Measurements from ENCODE around the gene KLC1. TPM values are rescaled to one million over a fixed set of nuclear protein-coding genes. Genes with fewer than 3 reads are reported as not detected.

Gene KLC1
- total RNA-seq, 5 donors from 2014 or later (not counting 1 experiment from before 2014, with no cell fraction given), result 177 to 241 (median 219) TPM

DNA sequence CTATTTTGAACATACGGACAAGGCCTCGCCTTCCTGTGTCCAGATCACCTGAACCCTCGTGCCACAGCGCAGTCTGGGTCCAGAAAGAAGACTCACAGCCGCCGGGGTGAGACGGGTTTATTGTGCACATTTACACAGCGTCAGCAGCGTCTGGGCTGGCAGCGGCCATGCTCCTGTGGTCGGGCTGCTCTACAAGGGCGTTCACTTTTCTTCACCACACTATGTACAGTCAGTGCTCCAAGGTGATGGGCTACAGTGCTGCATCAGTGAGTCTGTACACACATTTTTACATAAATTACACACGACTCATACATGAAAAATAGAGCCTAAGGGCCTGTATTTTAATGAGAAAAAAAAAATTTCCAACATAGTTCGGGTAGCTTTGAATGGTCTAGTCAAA is 104.6 kb downstream of the KLC1 start:
- Histone ChIP-seq H3K4me3 (ENCODE audit: control insufficient read depth in 1 of 2, extremely low read depth in 1 of 2, low read length in 1 of 2) (no peak overlapping the region), H3K36me3 (ENCODE audit: control insufficient read depth in 2 of 2, extremely low read depth in 1 of 2, insufficient read depth in 1 of 2, low read length in 1 of 2) (peaks cover 17 to 37% of the 10 kb centered on the region in 2 donors), H3K9me3 (no peaks in the 10 kb centered on the region), H3K4me1 (ENCODE audit: control insufficient read depth in 1 of 2, extremely low read depth in 1 of 2, insufficient read depth in 2 of 2, low read length in 2 of 2) (no peaks in the 10 kb centered on the region), H3K27me3 (replicated peaks in 1 of 2; ENCODE audit: control insufficient read depth in 2 of 2, extremely low read depth in 1 of 2, insufficient read depth in 2 of 2, low read length in 1 of 2) (no peaks in the 10 kb centered on the region), H3K27ac (ENCODE audit: low read length) (no peak overlapping the region)
- CTCF ChIA-PET, result interaction anchor here in 1 of 2 donors (0.6 kb wide), 1 partner anchor 1176 kb away, joined by 3 read pairs; no protein-coding TSS in a partner anchor
- Mint-ChIP-seq H3K27ac (no peak overlapping the region), H3K27me3 (no peaks in the 10 kb centered on the region), H3K4me3 (no peak overlapping the region), H3K36me3 (peaks cover 33% of the 10 kb centered on the region), H3K4me1 (no peaks in the 10 kb centered on the region), H3K9me3 (no peaks in the 10 kb centered on the region)
- 97% methylated on average over 10 of the region's 14 CpGs for WGBS (ENCODE audit: insufficient coverage)
- no peak for ATAC-seq (replicated peaks in 1 of 4)
- no peak for DNase-seq
- POLR2A ChIA-PET, result no interaction called here

DNA sequence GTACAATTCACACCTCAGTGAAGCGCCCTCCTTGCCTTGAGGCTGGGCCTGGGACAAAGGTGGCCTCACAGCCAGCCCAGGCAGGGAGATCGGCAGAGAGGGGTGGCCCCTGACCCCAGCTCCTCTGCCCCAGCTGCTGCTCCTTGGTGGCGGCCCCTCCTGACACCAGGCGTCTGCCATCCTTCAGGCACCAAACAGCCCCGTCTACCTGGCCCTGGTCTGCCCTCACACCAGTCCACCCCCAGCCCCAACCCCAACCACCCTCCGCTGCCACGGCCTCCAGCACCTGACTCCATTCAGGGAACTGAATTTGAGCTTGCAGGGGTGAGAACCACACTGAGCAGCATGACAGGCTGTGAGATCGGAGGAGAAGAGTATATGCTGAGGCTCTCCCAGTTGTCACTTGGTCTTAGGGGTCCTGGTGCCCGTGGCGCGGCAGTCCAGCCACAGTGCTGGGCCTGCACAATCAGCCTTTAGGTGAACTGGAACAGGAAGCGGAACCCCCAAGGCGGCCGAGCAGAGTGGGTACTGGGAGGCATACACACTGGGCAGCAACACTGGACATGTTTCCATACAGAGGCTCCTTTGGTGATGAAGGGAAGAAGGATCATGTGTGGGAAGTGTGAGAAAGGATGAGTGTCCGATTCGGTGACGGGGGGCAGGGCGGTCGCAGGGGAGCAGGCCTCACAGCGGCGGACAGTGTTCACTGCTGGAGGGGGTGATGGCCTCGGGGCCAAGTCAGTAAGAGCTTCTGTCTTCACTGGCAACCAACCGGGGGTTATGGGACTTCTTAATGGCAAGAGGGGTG is 105.3 kb downstream of the KLC1 start:
- Histone ChIP-seq H3K4me3 (ENCODE audit: control insufficient read depth in 1 of 2, extremely low read depth in 1 of 2, low read length in 1 of 2) (no peak overlapping the region), H3K9me3 (no peaks in the 10 kb centered on the region), H3K36me3 (ENCODE audit: control insufficient read depth in 2 of 2, extremely low read depth in 1 of 2, insufficient read depth in 1 of 2, low read length in 1 of 2) (peaks cover 15 to 34% of the 10 kb centered on the region in 2 donors), H3K4me1 (ENCODE audit: control insufficient read depth in 1 of 2, extremely low read depth in 1 of 2, insufficient read depth in 2 of 2, low read length in 2 of 2) (no peaks in the 10 kb centered on the region), H3K27me3 (replicated peaks in 1 of 2; ENCODE audit: control insufficient read depth in 2 of 2, extremely low read depth in 1 of 2, insufficient read depth in 2 of 2, low read length in 1 of 2) (no peaks in the 10 kb centered on the region), H3K27ac (ENCODE audit: low read length) (no peak overlapping the region)
- DNase-seq (no peak), ATAC-seq (replicated peaks in 1 of 4) (no peak)
- POLR2A ChIA-PET, result no interaction called here
- no peaks in the 10 kb centered on the region for H3K9me3 Mint-ChIP-seq
- H3K36me3 Mint-ChIP-seq, result peaks cover 29% of the 10 kb centered on the region
- no peaks in the 10 kb centered on the region for H3K27me3 Mint-ChIP-seq
- 96% methylated on average over 10 of the region's 23 CpGs for WGBS (ENCODE audit: insufficient coverage)
- no peak overlapping the region for H3K4me3 Mint-ChIP-seq
- H3K4me1 Mint-ChIP-seq, result no peaks in the 10 kb centered on the region
- CTCF ChIA-PET, result interaction anchor here in 1 of 2 donors (0.6 kb wide), 1 partner anchor 1175 kb away, joined by 3 read pairs; no protein-coding TSS in a partner anchor
- no peak overlapping the region for H3K27ac Mint-ChIP-seq

DNA sequence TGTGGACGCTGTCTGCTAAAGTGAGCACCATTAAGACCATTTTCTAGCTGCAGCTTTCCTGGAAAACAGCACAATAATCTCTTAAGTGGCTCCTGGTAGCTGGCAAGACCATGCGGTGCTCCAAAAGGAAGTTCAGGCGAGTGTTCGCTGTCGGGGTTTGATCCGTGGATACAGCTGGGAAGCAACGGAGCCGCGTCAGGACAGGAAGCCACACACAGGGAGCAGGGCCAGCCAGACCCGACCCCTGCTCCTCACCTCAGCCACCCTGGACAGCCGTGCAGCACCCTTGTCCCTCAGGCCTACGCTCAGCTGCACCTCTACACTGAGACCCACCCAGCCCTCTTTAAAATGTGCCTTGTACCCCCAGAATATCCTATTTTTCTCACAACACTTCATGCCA is 106.0 kb downstream of the KLC1 start:
- H3K4me1 Mint-ChIP-seq, result no peaks in the 10 kb centered on the region
- peaks cover 27% of the 10 kb centered on the region for H3K36me3 Mint-ChIP-seq
- H3K4me1 ChIP-seq (ENCODE audit: control insufficient read depth in 1 of 2, extremely low read depth in 1 of 2, insufficient read depth in 2 of 2, low read length in 2 of 2), result no peaks in the 10 kb centered on the region
- H3K9me3 ChIP-seq, result no peaks in the 10 kb centered on the region
- no peaks in the 10 kb centered on the region for H3K27me3 Mint-ChIP-seq
- H3K27ac ChIP-seq (ENCODE audit: low read length), result no peak overlapping the region
- ChIA-PET POLR2A (no interaction called here), CTCF (no interaction called here)
- no peak overlapping the region for H3K27ac Mint-ChIP-seq
- H3K4me3 Mint-ChIP-seq, result no peak overlapping the region
- no peaks in the 10 kb centered on the region for H3K27me3 ChIP-seq (replicated peaks in 1 of 2; ENCODE audit: control insufficient read depth in 2 of 2, extremely low read depth in 1 of 2, insufficient read depth in 2 of 2, low read length in 1 of 2)
- no peaks in the 10 kb centered on the region for H3K9me3 Mint-ChIP-seq
- H3K4me3 ChIP-seq (ENCODE audit: control insufficient read depth in 1 of 2, extremely low read depth in 1 of 2, low read length in 1 of 2), result no peak overlapping the region
- no peak for DNase-seq
- ATAC-seq (replicated peaks in 1 of 4), result no peak
- 94% methylated on average over 12 of the region's 12 CpGs for WGBS (ENCODE audit: insufficient coverage)
- peaks cover 12 to 39% of the 10 kb centered on the region in 2 donors for H3K36me3 ChIP-seq (ENCODE audit: control insufficient read depth in 2 of 2, extremely low read depth in 1 of 2, insufficient read depth in 1 of 2, low read length in 1 of 2)

DNA sequence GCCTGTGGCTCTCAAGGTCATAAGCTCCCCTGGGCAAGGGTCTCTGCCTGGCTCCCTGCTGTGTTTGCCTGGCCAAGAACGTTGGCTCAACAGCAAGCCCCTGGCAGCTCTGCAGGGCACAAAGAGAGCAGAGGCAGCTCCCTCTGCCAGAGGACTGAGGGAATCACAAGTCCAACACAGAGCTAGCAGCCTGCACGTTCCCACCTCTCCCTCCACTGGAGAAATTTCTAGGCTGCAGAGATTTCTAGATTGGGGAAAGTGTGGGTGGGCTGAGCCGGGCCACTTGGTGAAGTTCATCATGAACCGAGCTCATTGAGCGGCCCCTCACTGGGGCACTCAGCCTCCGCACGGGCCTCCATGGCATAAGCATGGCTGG is 106.4 kb downstream of the KLC1 start:
- H3K27ac Mint-ChIP-seq, result no peak overlapping the region
- Histone ChIP-seq H3K27me3 (replicated peaks in 1 of 2; ENCODE audit: control insufficient read depth in 2 of 2, extremely low read depth in 1 of 2, insufficient read depth in 2 of 2, low read length in 1 of 2) (no peaks in the 10 kb centered on the region), H3K4me3 (ENCODE audit: control insufficient read depth in 1 of 2, extremely low read depth in 1 of 2, low read length in 1 of 2) (no peak overlapping the region), H3K9me3 (no peaks in the 10 kb centered on the region), H3K36me3 (ENCODE audit: control insufficient read depth in 2 of 2, extremely low read depth in 1 of 2, insufficient read depth in 1 of 2, low read length in 1 of 2) (peaks cover 12 to 43% of the 10 kb centered on the region in 2 donors), H3K27ac (ENCODE audit: low read length) (no peak overlapping the region), H3K4me1 (ENCODE audit: control insufficient read depth in 1 of 2, extremely low read depth in 1 of 2, insufficient read depth in 2 of 2, low read length in 2 of 2) (no peaks in the 10 kb centered on the region)
- H3K27me3 Mint-ChIP-seq, result no peaks in the 10 kb centered on the region
- WGBS (ENCODE audit: insufficient coverage), result 63% methylated on average over 1 of the region's 7 CpGs
- DNase-seq, result no peak
- H3K4me1 Mint-ChIP-seq, result no peaks in the 10 kb centered on the region
- ChIA-PET POLR2A (no interaction called here), CTCF (no interaction called here)
- H3K36me3 Mint-ChIP-seq, result peaks cover 29% of the 10 kb centered on the region
- H3K9me3 Mint-ChIP-seq, result no peaks in the 10 kb centered on the region
- no peak for ATAC-seq (replicated peaks in 1 of 4)
- H3K4me3 Mint-ChIP-seq, result no peak overlapping the region

DNA sequence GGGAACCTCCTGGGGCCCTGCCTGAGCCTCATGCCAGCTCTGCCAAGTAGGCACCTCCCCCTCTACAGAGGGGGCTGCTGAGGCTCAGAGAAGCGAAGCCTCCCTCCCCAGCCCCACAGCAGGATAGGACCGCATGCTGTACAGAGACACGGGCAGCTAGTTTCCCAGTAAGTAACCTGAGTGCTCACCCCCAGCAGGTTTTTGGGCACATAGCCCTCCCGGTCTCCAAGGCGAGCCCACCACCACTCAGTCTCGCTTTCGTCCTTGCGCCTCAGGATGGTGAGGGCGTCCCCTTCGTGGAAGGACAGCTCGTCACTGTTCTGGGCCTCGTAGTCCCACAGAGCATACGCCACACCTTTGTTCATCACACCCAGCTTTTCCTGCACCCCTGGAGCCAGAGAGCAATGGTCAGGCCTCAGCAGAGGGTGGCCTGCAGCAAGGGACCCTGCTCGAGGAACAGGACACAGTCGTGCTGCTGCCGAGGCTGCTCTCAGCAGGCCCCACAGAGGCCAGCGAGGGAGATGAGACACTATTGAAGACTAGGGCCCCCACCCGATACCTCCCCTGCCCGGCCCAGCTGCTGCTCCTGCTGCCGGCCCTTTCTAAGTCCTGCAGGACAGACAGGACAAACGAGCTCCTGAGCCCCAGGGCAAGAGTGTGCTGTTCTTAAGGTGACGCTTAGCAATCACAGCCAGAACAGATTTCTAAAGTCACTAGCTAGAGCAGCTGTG is 107.0 kb downstream of the KLC1 start:
- 91% methylated on average over 22 of the region's 22 CpGs for WGBS (ENCODE audit: insufficient coverage)
- peaks cover 12 to 48% of the 10 kb centered on the region in 2 donors for H3K36me3 ChIP-seq (ENCODE audit: control insufficient read depth in 2 of 2, extremely low read depth in 1 of 2, insufficient read depth in 1 of 2, low read length in 1 of 2)
- no peaks in the 10 kb centered on the region for H3K4me1 Mint-ChIP-seq

DNA sequence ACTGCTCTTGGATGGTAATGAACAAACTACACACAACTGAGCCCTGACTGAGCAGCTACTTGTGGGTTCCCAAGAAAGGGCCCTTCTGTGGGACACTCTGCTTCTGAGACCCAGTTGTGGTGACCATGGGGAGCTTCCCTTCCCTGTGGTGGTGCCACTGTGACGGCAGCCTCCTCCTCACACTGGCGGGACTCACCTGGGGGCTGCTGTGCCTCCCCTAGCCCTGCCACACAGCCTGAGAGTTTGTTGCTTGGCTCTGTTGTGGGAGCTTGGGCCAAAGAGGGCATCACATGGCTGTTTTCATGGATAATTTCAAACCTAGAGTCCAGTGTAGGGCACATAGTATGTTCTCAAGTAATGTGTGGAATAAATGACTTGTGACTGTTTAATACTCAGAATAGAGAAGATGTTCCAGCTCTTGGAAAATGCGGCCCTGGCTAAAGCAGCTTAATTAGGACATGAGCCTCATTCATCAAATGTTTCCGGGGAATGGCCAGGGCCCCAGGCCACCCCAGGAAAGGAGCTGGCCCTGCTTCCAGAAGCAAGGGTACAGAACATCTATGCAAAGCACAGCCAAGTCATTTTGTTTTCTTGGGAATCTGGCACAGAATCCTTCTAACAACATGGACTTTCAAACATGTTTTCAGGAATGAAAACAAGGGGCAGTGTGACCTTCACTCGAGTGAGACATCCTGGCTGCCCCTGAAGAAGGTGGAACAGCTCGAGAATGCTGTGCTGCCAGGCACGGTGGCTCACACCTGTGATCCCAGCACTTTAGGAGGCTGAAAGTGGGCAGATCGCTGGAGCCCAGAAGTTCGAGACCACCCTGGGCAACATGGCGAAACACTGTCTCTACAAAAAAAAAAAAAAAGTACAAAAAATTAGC is 107.8 kb downstream of the KLC1 start:
- Mint-ChIP-seq H3K9me3 (no peaks in the 10 kb centered on the region), H3K27me3 (no peaks in the 10 kb centered on the region), H3K36me3 (peaks cover 35% of the 10 kb centered on the region), H3K4me3 (no peak overlapping the region), H3K27ac (no peak overlapping the region), H3K4me1 (no peaks in the 10 kb centered on the region)
- POLR2A ChIA-PET, result interaction anchor here in 1 of 2 donors (0.6 kb wide), 1 partner anchor 83 kb away, joined by 4 read pairs; no protein-coding TSS in a partner anchor
- no peak for DNase-seq
- Histone ChIP-seq H3K4me3 (ENCODE audit: control insufficient read depth in 1 of 2, extremely low read depth in 1 of 2, low read length in 1 of 2) (no peak overlapping the region), H3K27me3 (replicated peaks in 1 of 2; ENCODE audit: control insufficient read depth in 2 of 2, extremely low read depth in 1 of 2, insufficient read depth in 2 of 2, low read length in 1 of 2) (no peaks in the 10 kb centered on the region), H3K27ac (ENCODE audit: low read length) (no peak overlapping the region), H3K4me1 (ENCODE audit: control insufficient read depth in 1 of 2, extremely low read depth in 1 of 2, insufficient read depth in 2 of 2, low read length in 2 of 2) (no peaks in the 10 kb centered on the region), H3K9me3 (no peaks in the 10 kb centered on the region), H3K36me3 (ENCODE audit: control insufficient read depth in 2 of 2, extremely low read depth in 1 of 2, insufficient read depth in 1 of 2, low read length in 1 of 2) (peaks cover 17 to 50% of the 10 kb centered on the region in 2 donors)
- ATAC-seq (replicated peaks in 1 of 4), result no peak
- CTCF ChIA-PET, result interaction anchor here in 1 of 2 donors (0.7 kb wide), 1 partner anchor 15 kb away, joined by 3 read pairs; no protein-coding TSS in a partner anchor
- 82% methylated on average over 6 of the region's 10 CpGs for WGBS (ENCODE audit: insufficient coverage)

More for the DNA sequence above, 107.0 kb downstream of the KLC1 start:
- no peaks in the 10 kb centered on the region for H3K9me3 ChIP-seq
- no peaks in the 10 kb centered on the region for H3K27me3 Mint-ChIP-seq
- H3K4me1 ChIP-seq (ENCODE audit: control insufficient read depth in 1 of 2, extremely low read depth in 1 of 2, insufficient read depth in 2 of 2, low read length in 2 of 2), result no peaks in the 10 kb centered on the region
- H3K27ac Mint-ChIP-seq, result no peak overlapping the region
- no peaks in the 10 kb centered on the region for H3K27me3 ChIP-seq (replicated peaks in 1 of 2; ENCODE audit: control insufficient read depth in 2 of 2, extremely low read depth in 1 of 2, insufficient read depth in 2 of 2, low read length in 1 of 2)
- H3K9me3 Mint-ChIP-seq, result no peaks in the 10 kb centered on the region
- ChIA-PET POLR2A (interaction anchor here in 1 of 2 donors (0.6 kb wide), 1 partner anchor 84 kb away, joined by 4 read pairs; no protein-coding TSS in a partner anchor), CTCF (no interaction called here)
- H3K4me3 Mint-ChIP-seq, result no peak overlapping the region
- no peak overlapping the region for H3K27ac ChIP-seq (ENCODE audit: low read length)
- DNase-seq (no peak), ATAC-seq (replicated peaks in 1 of 4) (no peak)
- no peak overlapping the region for H3K4me3 ChIP-seq (ENCODE audit: control insufficient read depth in 1 of 2, extremely low read depth in 1 of 2, low read length in 1 of 2)
- peaks cover 32% of the 10 kb centered on the region for H3K36me3 Mint-ChIP-seq

Measured in T-cell (primary cell).